RWPE2 (cell line): ENCODE measurements around the gene ZNF487.
"Not testable (repeated sequence)": the region's sequence is repeated elsewhere in the genome, so short reads cannot be mapped to it uniquely, and the experiment has no call there.

Experiments used
- ATAC-seq: fragments of 200-7000 bp; cut with Tn5 transposase; 3 replicates; pipeline ENCODE4 v1.9.1; 2021; ENCODE audit warnings: low read depth
- DNase-seq: peaks from one replicate; pipeline ENCODE4 v3.0.0-alpha.2; 2020; ENCODE audit warnings: low spot score
- H3K27ac ChIP-seq: fragments of 450-650 bp; 2 replicates; pipeline ENCODE4 v1.5.1; 2017; ENCODE audit warnings: mild to moderate bottlenecking; ENCODE audit not compliant: poor library complexity, severe bottlenecking
- H3K27me3 ChIP-seq: fragments of 250-450 bp; sonication (Bioruptor Pico); 2 replicates; pipeline ENCODE4 v1.5.1; 2021; ENCODE audit warnings: mild to moderate bottlenecking, moderate library complexity; ENCODE audit not compliant: insufficient read depth, poor library complexity, severe bottlenecking
- H3K36me3 ChIP-seq: fragments of 250-450 bp; sonication (Bioruptor Pico); 2 replicates; pipeline ENCODE4 v1.5.1; 2020; ENCODE audit warnings: low read depth, mild to moderate bottlenecking, moderate library complexity
- H3K4me1 ChIP-seq: fragments of 250-450 bp; sonication (Bioruptor Pico); 2 replicates; pipeline ENCODE4 v1.5.1; 2021; ENCODE audit warnings: mild to moderate bottlenecking, moderate library complexity; ENCODE audit not compliant: insufficient read depth, poor library complexity, severe bottlenecking
- H3K4me3 ChIP-seq: fragments of 250-450 bp; sonication (Bioruptor Pico); 2 replicates; pipeline ENCODE4 v1.5.1; 2021; ENCODE audit warnings: mild to moderate bottlenecking, moderate library complexity; ENCODE audit not compliant: severe bottlenecking
- H3K9me3 ChIP-seq: fragments of 250-450 bp; sonication (Bioruptor Pico); 2 replicates; pipeline ENCODE4 v1.5.1; 2021; ENCODE audit warnings: mild to moderate bottlenecking, moderate library complexity; ENCODE audit not compliant: severe bottlenecking
- CTCF ChIP-seq: fragments of 450-650 bp; IDR thresholded peaks from one replicate; pipeline ENCODE4 v1.5.1; 2017; ENCODE audit warnings: mild to moderate bottlenecking, moderate library complexity; ENCODE audit not compliant: poor library complexity, severe bottlenecking

The ZNF487 gene

DNA sequence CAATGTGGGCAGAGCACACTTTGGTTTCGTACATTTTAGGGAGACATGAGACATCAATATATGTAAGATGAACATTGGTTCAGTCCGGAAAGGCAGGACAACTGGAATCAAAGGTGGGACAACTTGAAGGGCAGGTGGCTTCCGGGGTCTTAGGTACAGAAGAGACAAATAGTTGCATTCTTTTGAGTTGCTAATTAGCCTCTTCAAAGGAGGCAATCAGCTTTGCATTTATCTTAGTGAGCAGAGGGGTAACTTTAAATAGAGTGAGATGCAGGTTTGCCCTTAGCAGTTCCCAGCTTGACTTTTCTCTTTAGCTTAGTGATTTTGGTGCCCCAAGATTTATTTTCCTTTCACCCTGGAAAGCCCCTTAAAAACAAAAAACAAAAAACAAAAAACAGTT is 21.3 kb downstream of the ZNF487 start:
- Histone ChIP-seq H3K4me3 (no peak overlapping the region), H3K36me3 (peaks cover 4% of the 10 kb centered on the region; the same call in 1 of the 2 replicates), H3K4me1 (no peaks in the 10 kb centered on the region), H3K27me3 (no peaks in the 10 kb centered on the region), H3K27ac (no peak overlapping the region), H3K9me3 (no peaks in the 10 kb centered on the region)
- DNase-seq (no peak), ATAC-seq (no peak)
- no peak for TF ChIP-seq CTCF

DNA sequence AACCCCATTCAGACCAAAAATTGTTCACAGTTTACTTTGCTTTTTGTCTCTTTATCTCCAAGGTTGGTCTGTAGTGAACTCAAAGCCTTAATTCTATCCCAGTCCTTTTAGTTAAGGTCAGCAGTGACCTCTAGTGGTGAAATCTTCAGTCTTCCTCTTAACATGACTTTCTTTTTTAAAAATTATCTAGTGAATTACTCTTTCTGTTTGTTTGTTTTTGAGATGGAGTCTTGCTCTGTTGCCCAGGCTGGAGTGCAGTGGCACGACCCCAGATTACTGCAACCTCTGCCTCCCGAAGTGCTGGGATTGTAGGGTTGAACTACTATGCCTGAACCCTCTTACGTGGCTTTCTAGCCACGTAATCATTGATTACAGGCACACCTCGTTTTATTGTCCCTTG is 25.0 kb downstream of the ZNF487 start:
- DNase-seq (no peak), ATAC-seq (peak; percentile 74)
- H3K9me3 ChIP-seq: no peaks in the 10 kb centered on the region
- H3K27me3 ChIP-seq: no peaks in the 10 kb centered on the region
- no peaks in the 10 kb centered on the region for H3K4me1 ChIP-seq
- no peaks in the 10 kb centered on the region for H3K36me3 ChIP-seq
- no peak overlapping the region for H3K27ac ChIP-seq
- peak; percentile 87 for TF ChIP-seq CTCF
- no peak overlapping the region for H3K4me3 ChIP-seq

- H3K27ac ChIP-seq, H3K4me3 ChIP-seq, H3K9me3 ChIP-seq, H3K4me1 ChIP-seq, H3K36me3 ChIP-seq, H3K27me3 ChIP-seq, ATAC-seq, DNase-seq: not testable (repeated sequence)
These were observed 28.3 kb downstream of the ZNF487 start for GRCh38 chr10:43465086-43465735.

DNA sequence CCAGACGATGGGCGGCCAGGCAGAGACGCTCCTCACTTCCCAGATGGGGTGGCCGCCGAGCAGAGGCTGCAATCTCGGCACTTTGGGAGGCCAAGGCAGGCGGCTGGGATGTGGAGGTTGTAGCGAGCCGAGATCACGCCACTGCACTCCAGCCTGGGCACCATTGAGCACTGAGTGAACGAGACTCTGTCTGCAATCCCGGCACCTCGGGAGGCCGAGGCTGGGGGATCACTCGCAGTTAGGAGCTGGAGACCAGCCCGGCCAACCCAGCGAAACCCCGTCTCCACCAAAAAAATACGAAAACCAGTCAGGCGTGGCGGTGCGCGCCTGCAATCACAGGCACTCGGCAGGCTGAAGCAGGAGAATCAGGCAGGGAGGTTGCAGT is 28.8 kb downstream of the ZNF487 start:
- not testable (repeated sequence) for H3K36me3 ChIP-seq, H3K4me1 ChIP-seq, H3K4me3 ChIP-seq, ATAC-seq, H3K27ac ChIP-seq, H3K9me3 ChIP-seq, H3K27me3 ChIP-seq, DNase-seq

GRCh38 chr10:43471146-43471545 is 34.2 kb downstream of the ZNF487 start:
- no peak for TF ChIP-seq CTCF
- Histone ChIP-seq H3K27me3 (no peaks in the 10 kb centered on the region), H3K4me3 (no peak overlapping the region), H3K27ac (no peak overlapping the region), H3K36me3 (no peaks in the 10 kb centered on the region), H3K4me1 (no peaks in the 10 kb centered on the region), H3K9me3 (no peaks in the 10 kb centered on the region)
- no peak for DNase-seq
- no peak for ATAC-seq

DNA sequence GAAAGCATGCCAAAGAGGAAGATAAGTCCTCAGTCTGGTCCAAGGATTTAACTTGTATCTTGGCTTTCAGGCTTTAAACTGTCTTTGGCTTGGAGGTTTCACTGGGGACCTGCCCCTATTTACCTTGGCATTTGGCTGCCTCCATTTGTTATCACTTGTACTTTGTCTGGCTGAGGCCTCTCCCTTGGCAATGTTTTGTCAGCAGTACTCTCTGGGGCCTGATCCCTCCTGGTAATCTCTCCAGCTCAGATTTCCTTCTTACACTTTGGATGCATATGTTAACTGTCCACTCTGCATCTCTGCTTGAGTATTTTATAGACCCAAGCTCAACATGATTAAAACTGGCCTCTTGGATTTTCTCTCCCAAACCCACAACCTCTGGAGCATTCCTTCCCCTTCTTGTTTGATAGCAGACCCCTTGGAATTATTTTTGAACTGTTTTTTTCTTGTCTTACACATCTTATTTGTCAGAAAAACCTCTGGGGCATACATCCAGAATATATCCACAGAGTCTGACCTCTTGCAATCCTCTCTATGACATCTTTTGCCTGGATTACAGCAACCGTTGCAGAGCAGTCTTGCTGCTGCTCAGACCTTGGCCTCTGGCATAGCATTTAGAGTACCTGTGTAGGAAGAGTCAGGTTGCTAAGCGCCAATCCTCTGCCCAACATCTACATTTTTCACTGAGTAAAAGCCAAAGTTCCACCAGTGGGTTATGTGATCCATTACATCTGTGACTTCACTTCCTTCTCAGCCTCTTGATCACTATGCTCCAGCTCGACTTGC is 35.2 kb downstream of the ZNF487 start:
- Histone ChIP-seq H3K4me1 (no peaks in the 10 kb centered on the region), H3K9me3 (no peaks in the 10 kb centered on the region), H3K36me3 (no peaks in the 10 kb centered on the region), H3K4me3 (no peak overlapping the region), H3K27ac (no peak overlapping the region), H3K27me3 (no peaks in the 10 kb centered on the region)
- DNase-seq: no peak
- TF ChIP-seq CTCF: no peak
- no peak for ATAC-seq
